Smooth muscle cell (in vitro differentiated cells): ENCODE measurements around the gene TMEM131. TPM values are rescaled to one million over a fixed set of nuclear protein-coding genes. Genes with fewer than 3 reads are reported as not detected.

Experiments used
- DNase-seq: peaks from one replicate; lab custom pipeline; 2025; ENCODE audit not compliant: unreplicated experiment; lab: John Stamatoyannopoulos, UW
- H2AFZ ChIP-seq: fragments of 200-600 bp; sonication (generic); 2 replicates; pipeline ENCODE4 v1.6.0; 2016; ENCODE audit warnings: antibody characterized with exemption, low read depth, mild to moderate bottlenecking
- H3F3A ChIP-seq: fragments of 200-600 bp; sonication (generic); 2 replicates; pipeline ENCODE4 v1.6.0; 2017; ENCODE audit warnings: antibody characterized with exemption, low read depth
- H3K27ac ChIP-seq: fragments of 200-600 bp; sonication (generic); 2 replicates; pipeline ENCODE4 v1.5.1; 2016; ENCODE audit warnings: low read depth, mild to moderate bottlenecking
- H3K27me3 ChIP-seq: fragments of 200-600 bp; sonication (generic); 2 replicates; pipeline ENCODE4 v1.6.1; 2016; ENCODE audit warnings: low read depth, mild to moderate bottlenecking
- H3K36me3 ChIP-seq: fragments of 200-600 bp; sonication (generic); 2 replicates; pipeline ENCODE4 v1.5.1; 2016; ENCODE audit warnings: low read depth
- H3K4me1 ChIP-seq: fragments of 200-600 bp; sonication (generic); 2 replicates; pipeline ENCODE4 v1.5.1; 2016; ENCODE audit warnings: low read depth
- H3K4me2 ChIP-seq: fragments of 200-600 bp; sonication (generic); 2 replicates; pipeline ENCODE4 v1.6.0; 2016; ENCODE audit warnings: mild to moderate bottlenecking
- H3K4me3 ChIP-seq: fragments of 200-600 bp; sonication (generic); 2 replicates; pipeline ENCODE4 v1.5.1; 2016; ENCODE audit warnings: mild to moderate bottlenecking
- H3K79me2 ChIP-seq: fragments of 200-600 bp; sonication (generic); 2 replicates; pipeline ENCODE4 v1.6.0; 2016; ENCODE audit warnings: low read depth, mild to moderate bottlenecking
- H3K9ac ChIP-seq: fragments of 200-600 bp; sonication (generic); 2 replicates; pipeline ENCODE4 v1.6.0; 2016; ENCODE audit warnings: low read depth
- H3K9me3 ChIP-seq: fragments of 200-600 bp; sonication (generic); replicated peaks from 2 replicates; pipeline ENCODE4 v1.5.1; 2016; ENCODE audit warnings: low read depth
- H4K20me1 ChIP-seq: fragments of 200-600 bp; sonication (generic); 2 replicates; pipeline ENCODE4 v1.6.0; 2016; ENCODE audit warnings: low read depth
- CTCF ChIP-seq: fragments of 200-600 bp; sonication (generic); IDR thresholded peaks from 2 replicates; pipeline ENCODE4 v1.5.1; 2017; ENCODE audit warnings: borderline replicate concordance, mild to moderate bottlenecking, antibody characterized with exemption; ENCODE audit not compliant: insufficient read depth, poor library complexity, severe bottlenecking
- WGBS: methylation state at CpG from one replicate; pipeline ENCODE4 v1.1.7; 2016; ENCODE audit warnings: low lambda C conversion rate; 5-methylcytosine and 5-hydroxymethylcytosine counted together
- polyA plus RNA-seq: library from polyadenylated mRNA; unstranded; fragments of >200 nt; fragmentation: Nextera tagmentation; extraction: Ambion mirVana; gene quantifications from 2 replicates; pipeline ENCODE4 v1.2.1, GENCODE V29; 2016
- total RNA-seq: library from RNA; depleted of rRNA; stranded (reverse); fragments of >200 nt; gene quantifications from 2 replicates; pipeline ENCODE4 v1.2.3, GENCODE V29; 2014

TMEM131 gene
- total and polyA plus RNA-seq, 2 experiments from 2014 or later: 16.7 to 32.3 TPM

DNA sequence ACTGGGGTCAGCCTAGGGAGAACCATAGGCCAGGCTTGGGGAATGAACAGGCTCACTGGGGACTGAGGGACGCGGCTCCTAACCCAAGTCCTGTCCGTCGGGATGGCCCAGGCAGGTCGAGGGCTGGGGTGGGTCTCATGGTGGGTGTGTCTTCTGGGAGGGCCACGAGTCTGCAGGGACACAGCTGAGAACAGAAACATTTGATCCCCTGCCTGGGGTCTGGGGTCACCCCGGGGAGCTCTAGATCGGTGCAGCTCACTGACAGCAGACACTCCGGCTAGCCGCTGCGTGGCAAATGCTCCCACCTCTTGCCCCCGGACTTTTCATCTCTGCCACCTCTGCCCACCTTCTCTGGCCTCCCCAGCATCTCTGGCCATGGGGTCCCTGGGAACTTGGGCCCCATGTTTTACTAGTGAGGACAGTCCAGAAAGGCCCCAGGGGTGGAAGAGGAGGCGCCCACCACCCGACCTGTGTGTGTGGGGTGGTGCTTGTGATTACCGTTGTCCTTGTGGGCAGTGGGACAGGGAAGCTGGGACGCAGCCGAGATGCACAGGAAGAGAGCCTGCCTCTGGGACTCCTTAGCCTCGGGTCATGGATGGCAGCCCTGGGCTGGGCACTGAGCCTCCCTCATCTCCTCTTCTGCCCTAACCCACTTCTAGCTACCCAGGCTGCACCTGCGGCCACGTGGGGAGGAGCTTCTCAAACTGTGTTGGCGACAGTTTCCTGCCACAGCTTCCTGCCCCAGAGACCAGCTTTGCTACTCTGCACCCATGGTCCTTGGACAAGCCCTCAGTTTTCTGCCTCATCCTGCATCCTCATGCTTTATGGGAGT is 277.5 kb downstream of the TMEM131 start:
- Histone ChIP-seq H4K20me1 (no peaks in the 10 kb centered on the region), H3K9me3 (no peaks in the 10 kb centered on the region)
- WGBS: 94% methylated on average over 21 of the region's 21 CpGs

GRCh38 chr2:97717613-97717995 is 278.1 kb downstream of the TMEM131 start:
- no peak overlapping the region for H3K27ac ChIP-seq
- no peaks in the 10 kb centered on the region for H3K27me3 ChIP-seq
- H3K4me3 ChIP-seq: no peak overlapping the region
- 83% methylated on average over 3 of the region's 3 CpGs for WGBS
- TF ChIP-seq CTCF: no peak
- H3K79me2 ChIP-seq: no peaks in the 10 kb centered on the region
- H3F3A ChIP-seq: no peaks in the 10 kb centered on the region
- no peaks in the 10 kb centered on the region for H3K36me3 ChIP-seq
- no peak overlapping the region for H3K9ac ChIP-seq
- no peaks in the 10 kb centered on the region for H3K4me1 ChIP-seq
- no peak for DNase-seq
- no peak overlapping the region for H3K4me2 ChIP-seq
- H3K9me3 ChIP-seq: no peaks in the 10 kb centered on the region
- H4K20me1 ChIP-seq: no peaks in the 10 kb centered on the region
- H2AFZ ChIP-seq: no peak overlapping the region

More for the DNA sequence above, 277.5 kb downstream of the TMEM131 start:
- Histone ChIP-seq H3K4me1 (no peaks in the 10 kb centered on the region), H3F3A (no peaks in the 10 kb centered on the region), H3K4me3 (no peak overlapping the region), H3K27ac (no peak overlapping the region), H3K79me2 (no peaks in the 10 kb centered on the region), H3K9ac (no peak overlapping the region), H2AFZ (no peak overlapping the region), H3K36me3 (no peaks in the 10 kb centered on the region), H3K27me3 (no peaks in the 10 kb centered on the region), H3K4me2 (no peak overlapping the region)
- no peak for TF ChIP-seq CTCF
- no peak for DNase-seq

GRCh38 chr2:97716695-97717612 is 278.8 kb downstream of the TMEM131 start:
- H3F3A ChIP-seq: no peaks in the 10 kb centered on the region

More at GRCh38 chr2:97716695-97717612, 278.8 kb downstream of the TMEM131 start:
- H4K20me1 ChIP-seq: no peaks in the 10 kb centered on the region
- no peak overlapping the region for H3K4me2 ChIP-seq
- H2AFZ ChIP-seq: no peak overlapping the region
- H3K9ac ChIP-seq: no peak overlapping the region
- no peaks in the 10 kb centered on the region for H3K4me1 ChIP-seq
- no peak overlapping the region for H3K4me3 ChIP-seq
- no peaks in the 10 kb centered on the region for H3K79me2 ChIP-seq
- H3K27ac ChIP-seq: no peak overlapping the region
- H3K9me3 ChIP-seq: no peaks in the 10 kb centered on the region
- DNase-seq: no peak
- no peaks in the 10 kb centered on the region for H3K27me3 ChIP-seq
- no peak for TF ChIP-seq CTCF
- no peaks in the 10 kb centered on the region for H3K36me3 ChIP-seq
- whole genome bisulfite sequencing: 93% methylated on average over 20 of the region's 21 CpGs
